ENCODE results near the gene SNX8. TPM values are rescaled to one million over a fixed set of nuclear protein-coding genes. Genes with fewer than 3 reads are reported as not detected.

SNX8 gene
- total and polyA plus RNA-seq, 9 of the 15 experiments (the other 6 are each of a cell fraction or from before 2014, with no cell fraction given) = 2.7 to 51.6 (median 16.9) TPM

DNA sequence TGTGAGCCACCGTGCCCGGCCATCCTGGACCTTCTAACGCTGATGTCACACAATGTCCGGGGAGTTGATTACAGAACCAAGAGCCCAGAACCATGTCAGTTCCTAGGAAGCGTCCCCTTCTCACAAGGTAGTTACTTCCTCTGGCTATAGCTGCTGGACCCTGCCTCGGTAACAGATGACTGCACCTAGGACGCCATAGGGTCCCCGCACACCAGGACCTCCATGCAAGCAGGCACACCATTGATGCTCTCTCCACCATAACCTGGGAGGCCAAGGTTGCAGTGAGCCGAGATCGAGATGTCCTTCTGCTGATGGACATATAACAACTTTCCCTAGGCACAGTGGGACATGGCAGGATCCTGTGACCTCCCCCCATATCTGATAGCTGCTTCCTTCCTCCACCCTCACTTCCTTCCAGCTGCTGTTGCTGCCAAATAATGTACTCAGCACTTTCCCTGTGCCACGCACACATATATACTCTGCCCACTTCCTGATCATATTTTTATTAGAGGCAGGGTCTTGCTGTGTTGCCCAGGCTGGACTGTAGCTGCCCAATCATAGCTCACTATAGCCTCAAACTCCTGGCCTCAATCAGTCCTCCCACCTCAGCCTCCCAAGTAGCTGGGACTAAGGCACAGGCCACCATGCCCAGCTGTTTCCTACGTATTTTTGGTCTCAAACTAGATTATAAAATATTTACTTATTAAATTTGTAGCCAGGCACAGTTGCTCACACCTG lies 3.5 kb upstream of the SNX8 start:
- ChIA-PET POLR2A (interaction anchor here (0.8 to 1.0 kb wide), 2 partner anchors 15 to 36 kb away, joined by 3 to 4 read pairs; partner anchors contain the start of gene EIF3B), CTCF (ENCODE audit: low intra/inter-chr PET ratio) (no interaction called here)
- no peaks in the 10 kb centered on the region for H3K27me3 ChIP-seq (ENCODE audit: control insufficient read depth in 2 of 2, insufficient read depth in 2 of 2, low read length in 2 of 2)
- ATAC-seq = no peak
- no peak overlapping the region for H2AFZ ChIP-seq (ENCODE audit: low read depth, low read length)
- no TSS peak for BruUV-seq (replicated peaks)
- no peaks in the 10 kb centered on the region for H3K9me3 ChIP-seq (replicated peaks; ENCODE audit: control insufficient read depth, insufficient read depth, low read depth, low read length)
- peaks cover 14% of the 10 kb centered on the region for H3K79me2 ChIP-seq (ENCODE audit: control insufficient read depth, insufficient read depth, low read length)
- peaks cover 0 to 18% of the 10 kb centered on the region in 2 experiments; a peak in 3 of 5 replicates for H3K4me1 ChIP-seq (replicated peaks in 1 of 2; ENCODE audit: control insufficient read depth in 2 of 2, insufficient read depth in 2 of 2, low read length in 2 of 2)
- WGBS (ENCODE audit: insufficient coverage, low coverage, missing lambda C conversion rate) = 40% methylated on average over 12 of the region's 12 CpGs
- no peak for DNase-seq (ENCODE audit: extremely low read depth in 1 of 4, low spot score in 3 of 4)
- in situ Hi-C loops (cut with MboI) (no loop called here), intact Hi-C loops (cut with micrococcal nuclease) (no loop called here)
- no peak for FAIRE-seq
- no peaks in the 10 kb centered on the region for H3K36me3 ChIP-seq (ENCODE audit: control insufficient read depth, insufficient read depth, low read length)
- no peak overlapping the region for H3K4me3 ChIP-seq
- no peak for TF ChIP-seq CXXC5 (CRISPR knock-in tag; IDR thresholded peaks at IDR 0.05)
- TF ChIP-seq KDM2B (CRISPR knock-in tag; IDR thresholded peaks at IDR 0.05) = no peak
- TF ChIP-seq KAT2B (IDR thresholded peaks at IDR 0.05; ENCODE audit: low read depth, low read length) = no peak
- TF ChIP-seq RBM25 (IDR thresholded peaks at IDR 0.05; ENCODE audit: low read depth, low read length, severe bottlenecking) = peak; percentile 26
- TF ChIP-seq ETV1 (tag; conservative IDR thresholded peaks at IDR 0.05; ENCODE audit: low read depth) = 0 out of 2 replicates have a peak, but pooled peaks have one; percentile 20
- TF ChIP-seq NCOA4 (IDR thresholded peaks at IDR 0.05; ENCODE audit: partially characterized antibody) = no peak
- TF ChIP-seq, protein P1, sequence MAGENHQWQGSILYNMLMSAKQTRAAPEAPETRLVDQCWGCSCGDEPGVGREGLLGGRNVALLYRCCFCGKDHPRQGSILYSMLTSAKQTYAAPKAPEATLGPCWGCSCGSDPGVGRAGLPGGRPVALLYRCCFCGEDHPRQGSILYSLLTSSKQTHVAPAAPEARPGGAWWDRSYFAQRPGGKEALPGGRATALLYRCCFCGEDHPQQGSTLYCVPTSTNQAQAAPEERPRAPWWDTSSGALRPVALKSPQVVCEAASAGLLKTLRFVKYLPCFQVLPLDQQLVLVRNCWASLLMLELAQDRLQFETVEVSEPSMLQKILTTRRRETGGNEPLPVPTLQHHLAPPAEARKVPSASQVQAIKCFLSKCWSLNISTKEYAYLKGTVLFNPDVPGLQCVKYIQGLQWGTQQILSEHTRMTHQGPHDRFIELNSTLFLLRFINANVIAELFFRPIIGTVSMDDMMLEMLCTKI (IDR thresholded peaks at IDR 0.05; ENCODE audit: partially characterized antibody) = no peak
- peak; percentile 46; the same call in 1 of the 2 replicates for TF ChIP-seq RFX5 (IDR thresholded peaks at IDR 0.05; ENCODE audit: low read depth, low read length)
- H3K27ac ChIP-seq (ENCODE audit: extremely low read depth, low read depth, low read length) = no peak overlapping the region
- no peak overlapping the region for H3K4me2 ChIP-seq (ENCODE audit: insufficient read depth, low read length)
- H3K9me1 ChIP-seq (ENCODE audit: control insufficient read depth, insufficient read depth, low read length) = peaks cover 2% of the 10 kb centered on the region
- H4K20me1 ChIP-seq (replicated peaks; ENCODE audit: control insufficient read depth, insufficient read depth, low read length) = no peaks in the 10 kb centered on the region
- H3K9ac ChIP-seq (ENCODE audit: insufficient read depth in 1 of 2, low read depth in 2 of 2, low read length in 2 of 2) = peak overlapping the region in 1 of 2 experiments; percentile 36; a peak in 1 of 4 replicates

All from K562 (cell line).